BJ (cell line): ENCODE measurements around the gene WFIKKN1. TPM values are rescaled to one million over a fixed set of nuclear protein-coding genes. Genes with fewer than 3 reads are reported as not detected.

ENCODE experiments used
- CTCF ChIA-PET: fragments of 350-600 bp; formaldehyde crosslinking; extraction: SDS; loops from one replicate; lab custom pipeline; 2021; ENCODE audit warnings: antibody characterized with exemption, inconsistent platforms; lab: Yijun Ruan, JAX
- POLR2A ChIA-PET: fragments of 300-600 bp; sonication (Branson Sonifier 250); formaldehyde crosslinking; extraction: SDS; loops from one replicate; lab custom pipeline; 2021; ENCODE audit warnings: antibody characterized with exemption; lab: Charles Lee
- DNase-seq: peaks from one replicate; pipeline ENCODE4 v3.0.0-alpha.2; 2011; ENCODE audit warnings: low read depth
- H3K27me3 ChIP-seq: 2 replicates; pipeline ENCODE4 v1.6.0; 2011; ENCODE audit warnings: low read length; ENCODE audit not compliant: control insufficient read depth, insufficient read depth
- H3K36me3 ChIP-seq: 2 replicates; pipeline ENCODE4 v1.5.1; 2011; ENCODE audit warnings: low read length; ENCODE audit not compliant: control insufficient read depth, insufficient read depth
- H3K4me3 ChIP-seq: 2 replicates; pipeline ENCODE4 v1.5.1; 2011; ENCODE audit warnings: low read depth, mild to moderate bottlenecking, control low read depth, low read length
- polyA plus RNA-seq: library from polyadenylated mRNA; depleted of rRNA; stranded (reverse); fragments of >200 nt; gene quantifications from 2 replicates; pipeline ENCODE4 v1.2.3, GENCODE V29; 2011
- TF ChIP-seq, protein P1 (sequence below): IDR thresholded peaks from 2 replicates; pipeline ENCODE4 v1.5.1; 2011; ENCODE audit warnings: low read depth, mild to moderate bottlenecking, control low read depth, inconsistent platforms, low read length, moderate library complexity; ENCODE audit not compliant: insufficient read depth

The WFIKKN1 gene
- polyA plus RNA-seq, 1 experiment: not detected

DNA sequence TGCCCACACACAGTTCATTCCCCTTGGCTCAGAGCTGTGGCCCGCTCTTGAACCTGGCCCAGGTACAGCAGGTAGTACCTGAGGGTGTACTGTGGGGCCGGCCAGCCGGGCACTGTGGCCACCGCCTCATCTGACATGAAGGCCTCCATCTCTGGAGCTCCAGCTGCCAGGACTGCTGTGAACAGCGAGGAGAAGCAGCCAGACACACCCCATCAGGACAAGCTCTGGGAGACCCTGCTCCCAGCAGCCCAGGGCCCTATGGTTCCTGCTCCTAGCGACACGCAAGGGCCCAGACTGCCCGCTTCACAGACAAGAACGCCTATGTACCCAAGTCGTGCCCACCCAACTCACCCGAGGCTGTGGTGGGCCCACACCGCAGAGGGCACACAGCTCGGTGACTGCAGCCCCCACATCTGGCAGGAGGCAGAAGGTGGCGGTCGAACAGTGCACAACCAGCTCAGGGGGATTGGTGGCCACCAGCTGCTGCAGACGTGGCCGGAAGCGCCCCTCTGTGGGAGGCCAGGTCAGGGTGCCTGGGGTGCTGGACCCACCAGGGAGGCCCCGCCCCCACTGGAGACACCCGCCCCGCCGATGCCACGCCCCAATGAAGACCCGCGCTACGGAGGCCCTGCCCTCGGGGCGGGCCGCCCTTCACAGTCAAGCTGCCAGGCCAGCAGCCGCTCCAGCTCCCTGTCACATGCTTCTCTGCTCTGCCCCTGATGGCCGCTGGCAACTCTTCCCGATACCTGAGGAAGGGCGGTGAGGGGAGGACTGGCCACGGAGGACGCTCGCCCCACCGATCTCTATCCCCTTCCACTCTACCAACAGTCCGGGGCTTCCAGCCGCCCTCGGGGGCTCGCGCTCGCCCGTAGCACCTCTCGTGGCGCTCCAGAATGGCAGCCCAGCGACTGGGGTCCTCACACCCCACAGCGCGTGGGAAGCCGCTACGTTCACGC is 48.4 kb downstream of the WFIKKN1 start:
- CTCF ChIA-PET: interaction anchor here (1.6 to 4.5 kb wide), 2 partner anchors 12 to 62 kb away, joined by 3 to 20 read pairs; partner anchors contain the start of genes CIAO3 and RHOT2
- TF ChIP-seq, protein P1, sequence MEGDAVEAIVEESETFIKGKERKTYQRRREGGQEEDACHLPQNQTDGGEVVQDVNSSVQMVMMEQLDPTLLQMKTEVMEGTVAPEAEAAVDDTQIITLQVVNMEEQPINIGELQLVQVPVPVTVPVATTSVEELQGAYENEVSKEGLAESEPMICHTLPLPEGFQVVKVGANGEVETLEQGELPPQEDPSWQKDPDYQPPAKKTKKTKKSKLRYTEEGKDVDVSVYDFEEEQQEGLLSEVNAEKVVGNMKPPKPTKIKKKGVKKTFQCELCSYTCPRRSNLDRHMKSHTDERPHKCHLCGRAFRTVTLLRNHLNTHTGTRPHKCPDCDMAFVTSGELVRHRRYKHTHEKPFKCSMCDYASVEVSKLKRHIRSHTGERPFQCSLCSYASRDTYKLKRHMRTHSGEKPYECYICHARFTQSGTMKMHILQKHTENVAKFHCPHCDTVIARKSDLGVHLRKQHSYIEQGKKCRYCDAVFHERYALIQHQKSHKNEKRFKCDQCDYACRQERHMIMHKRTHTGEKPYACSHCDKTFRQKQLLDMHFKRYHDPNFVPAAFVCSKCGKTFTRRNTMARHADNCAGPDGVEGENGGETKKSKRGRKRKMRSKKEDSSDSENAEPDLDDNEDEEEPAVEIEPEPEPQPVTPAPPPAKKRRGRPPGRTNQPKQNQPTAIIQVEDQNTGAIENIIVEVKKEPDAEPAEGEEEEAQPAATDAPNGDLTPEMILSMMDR: no peak
- H3K4me3 ChIP-seq: peak overlapping the region; percentile 50
- POLR2A ChIA-PET: interaction anchor here (0.9 kb wide), 1 partner anchor 45 kb away, joined by 14 read pairs; no protein-coding TSS in a partner anchor
- H3K27me3 ChIP-seq: no peaks in the 10 kb centered on the region
- H3K36me3 ChIP-seq: peaks cover 20% of the 10 kb centered on the region
- DNase-seq: no peak

DNA sequence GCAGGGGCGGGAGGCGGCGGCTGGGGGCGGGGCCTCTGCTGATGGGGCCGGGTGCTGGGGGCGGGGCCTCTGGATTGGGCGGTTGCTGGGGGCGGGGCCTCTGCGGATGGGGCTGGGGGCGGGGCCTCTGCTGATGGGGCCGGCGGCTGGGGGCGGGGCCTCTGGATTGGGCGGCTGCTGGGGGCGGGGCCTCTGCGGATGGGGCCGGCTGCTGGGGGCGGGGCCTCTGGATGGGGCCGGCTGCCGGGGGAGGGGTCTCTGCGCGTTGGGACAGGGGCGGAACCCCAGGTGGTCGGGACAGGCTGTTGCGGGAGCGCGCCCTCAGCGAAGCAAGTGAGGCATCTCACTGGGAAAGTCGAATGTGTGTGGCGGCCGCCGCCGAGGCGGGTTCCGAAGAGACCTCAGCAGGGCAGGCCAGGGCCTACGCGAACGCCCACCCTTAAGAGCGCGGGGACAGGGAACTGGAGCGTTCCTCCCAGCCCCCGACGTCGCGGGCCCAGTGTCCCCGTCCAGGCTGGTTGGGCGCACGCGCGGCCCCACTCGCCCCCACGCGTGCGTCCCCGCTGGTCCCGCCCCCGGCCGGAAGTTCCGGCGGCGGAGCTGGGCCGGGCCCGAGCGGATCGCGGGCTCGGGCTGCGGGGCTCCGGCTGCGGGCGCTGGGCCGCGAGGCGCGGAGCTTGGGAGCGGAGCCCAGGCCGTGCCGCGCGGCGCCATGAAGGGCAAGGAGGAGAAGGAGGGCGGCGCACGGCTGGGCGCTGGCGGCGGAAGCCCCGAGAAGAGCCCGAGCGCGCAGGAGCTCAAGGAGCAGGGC is 49.2 kb downstream of the WFIKKN1 start, which contains the start of gene STUB1:
Gene STUB1 (plus strand): TSS at position 597 of the 811 bp plus-strand sequence. CDS start 116 bp downstream, at position 713.
- Histone ChIP-seq H3K27me3 (no peaks in the 10 kb centered on the region), H3K36me3 (peaks cover 19% of the 10 kb centered on the region), H3K4me3 (peak within 1 kb of the TSS; percentile 69)
- peak; percentile 23 for DNase-seq
- TF ChIP-seq, protein P1: no peak
- ChIA-PET CTCF (interaction anchor here (0.6 to 4.5 kb wide), 4 partner anchors 10 to 61 kb away, joined by 3 to 20 read pairs (median 5); partner anchors contain the start of genes CIAO3 and RHOT2), POLR2A (interaction anchor here (0.9 kb wide), 1 partner anchor 46 kb away, joined by 14 read pairs; no protein-coding TSS in a partner anchor)

DNA sequence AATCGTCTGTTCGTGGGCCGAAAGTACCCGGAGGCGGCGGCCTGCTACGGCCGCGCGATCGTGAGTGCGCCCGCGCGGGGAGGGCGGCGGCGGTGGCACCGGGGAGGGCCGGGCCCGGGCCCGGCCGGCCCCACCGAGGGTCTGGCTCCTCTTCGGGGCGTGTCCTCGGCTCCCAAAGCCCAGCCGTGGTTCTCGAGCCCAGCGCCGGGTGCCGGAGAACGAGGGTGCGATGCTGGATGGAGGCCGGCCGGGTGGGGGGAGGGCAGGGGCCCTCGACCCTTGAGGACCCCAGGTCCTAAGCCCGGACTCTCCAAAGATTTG is 49.8 kb downstream of the WFIKKN1 start:
- TF ChIP-seq, protein P1: no peak
- Histone ChIP-seq H3K4me3 (peak overlapping the region; percentile 69), H3K27me3 (no peaks in the 10 kb centered on the region), H3K36me3 (peaks cover 21% of the 10 kb centered on the region)
- DNase-seq: no peak
- POLR2A ChIA-PET: no interaction called here
- CTCF ChIA-PET: interaction anchor here (1.3 to 4.5 kb wide), 4 partner anchors 13 to 60 kb away, joined by 3 to 20 read pairs (median 6); partner anchors contain the start of genes CIAO3 and RHOT2

DNA sequence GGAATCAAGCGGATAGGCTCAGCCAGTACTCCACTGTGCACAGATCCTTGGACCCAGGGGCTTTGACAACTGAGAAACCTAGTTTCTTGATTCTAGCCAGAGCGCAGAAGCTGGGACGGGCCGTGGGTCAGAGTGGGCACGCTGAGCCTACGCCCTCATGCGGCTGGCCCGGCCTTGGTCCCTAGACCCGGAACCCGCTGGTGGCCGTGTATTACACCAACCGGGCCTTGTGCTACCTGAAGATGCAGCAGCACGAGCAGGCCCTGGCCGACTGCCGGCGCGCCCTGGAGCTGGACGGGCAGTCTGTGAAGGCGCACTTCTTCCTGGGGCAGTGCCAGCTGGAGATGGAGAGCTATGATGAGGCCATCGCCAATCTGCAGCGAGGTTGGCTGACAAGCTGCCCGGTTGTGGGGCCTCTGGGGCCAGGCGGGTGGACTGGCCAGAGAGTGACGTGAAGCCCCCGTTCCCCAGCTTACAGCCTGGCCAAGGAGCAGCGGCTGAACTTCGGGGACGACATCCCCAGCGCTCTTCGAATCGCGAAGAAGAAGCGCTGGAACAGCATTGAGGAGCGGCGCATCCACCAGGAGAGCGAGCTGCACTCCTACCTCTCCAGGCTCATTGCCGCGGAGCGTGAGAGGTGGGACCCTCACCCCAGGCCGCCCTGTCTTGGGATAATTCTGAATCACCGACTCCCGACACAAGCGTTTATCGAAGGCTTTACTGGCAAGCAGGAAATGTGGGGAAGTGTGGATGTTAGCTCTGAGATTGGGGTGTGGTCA is 50.4 kb downstream of the WFIKKN1 start:
- Histone ChIP-seq H3K4me3 (peak overlapping the region; percentile 69), H3K27me3 (no peaks in the 10 kb centered on the region), H3K36me3 (peaks cover 21% of the 10 kb centered on the region)
- no peak for DNase-seq
- ChIA-PET POLR2A (no interaction called here), CTCF (interaction anchor here (1.3 to 4.5 kb wide), 3 partner anchors 14 to 39 kb away, joined by 4 to 20 read pairs (median 7); partner anchors contain the start of gene RHOT2)
- TF ChIP-seq, protein P1: peak; percentile 21; the same call in 1 of the 2 replicates
